Right atrium auricular region (tissue), 2 donors: ENCODE results near the gene CYTH1. TPM values are rescaled to one million over a fixed set of nuclear protein-coding genes. Genes with fewer than 3 reads are reported as not detected.

Experiments
- DNase-seq: peaks from one replicate; pipeline ENCODE4 v3.0.0-alpha.2; 2019; ENCODE audit warnings: low spot score
- H3K27ac ChIP-seq, 2 donors: fragments of 200-600 bp; sonication (generic); 1 replicate in 1 of 2; 2 replicates in 1 of 2; pipeline ENCODE4 v1.5.1; 2016 to 2019
- H3K27me3 ChIP-seq, 2 donors: fragments of 200-600 bp; sonication (generic); one replicate each; pipeline versions ENCODE4 v1.5.1 to v1.6.0; 2017 to 2019
- H3K36me3 ChIP-seq: fragments of 200-600 bp; sonication (generic); one replicate; pipeline ENCODE4 v1.5.1; 2016
- H3K4me1 ChIP-seq, 2 donors: fragments of 200-600 bp; sonication (generic); one replicate each; pipeline versions ENCODE4 v1.5.1 to v1.6.0; 2017 to 2019
- H3K4me3 ChIP-seq, 2 donors: fragments of 200-600 bp; sonication (generic); 1 replicate in 1 of 2; 2 replicates in 1 of 2; pipeline ENCODE4 v1.5.1; 2017 to 2019; ENCODE audit warnings: mild to moderate bottlenecking in 1 of 2, moderate library complexity in 1 of 2
- H3K9me3 ChIP-seq, 2 donors: fragments of 200-600 bp; sonication (generic); one replicate each; pipeline ENCODE4 v1.5.1; 2019
- total RNA-seq, 2 donors: library from RNA; depleted of rRNA; stranded (reverse); fragments of >200 nt; gene quantifications; one replicate each; pipeline ENCODE4 v1.1.0, GENCODE V29; 2016
- TF ChIP-seq, protein P1 (sequence below), 2 donors: fragments of 200-600 bp; sonication (generic); IDR thresholded peaks; one replicate each; pipeline ENCODE4 v1.5.1; 2019; ENCODE audit warnings: antibody characterized with exemption in 2 of 2

CYTH1 gene
- total RNA-seq, 2 donors from 2014 or later = 23.8 to 31.0 TPM

DNA sequence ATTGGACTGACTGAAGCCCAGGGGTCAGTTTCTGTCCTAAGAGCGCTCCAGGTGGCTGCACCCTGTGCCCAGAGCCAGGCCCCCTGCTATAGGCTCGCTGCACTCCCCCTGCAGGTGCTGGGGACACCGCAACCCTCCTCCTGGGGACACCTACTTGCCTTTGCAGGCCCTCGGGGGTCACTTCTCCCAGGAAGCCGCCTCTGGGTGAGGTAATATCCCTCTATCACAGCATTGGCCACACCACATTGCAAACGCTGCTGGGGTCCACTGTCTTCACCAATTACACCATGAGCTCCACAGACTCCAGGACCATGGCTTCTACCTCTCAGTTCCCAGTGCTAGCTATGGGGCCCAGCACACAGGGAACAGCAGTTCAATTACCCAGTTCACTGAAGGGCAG, 43.6 kb upstream of the CYTH1 start:
- no peak for DNase-seq
- Histone ChIP-seq H3K4me1 (no peaks in the 10 kb centered on the region), H3K27me3 (no peaks in the 10 kb centered on the region), H3K36me3 (peaks cover 99% of the 10 kb centered on the region), H3K4me3 (no peak overlapping the region), H3K9me3 (no peaks in the 10 kb centered on the region), H3K27ac (peak overlapping the region in 1 of 2 donors; percentile 17)
- TF ChIP-seq, protein P1, sequence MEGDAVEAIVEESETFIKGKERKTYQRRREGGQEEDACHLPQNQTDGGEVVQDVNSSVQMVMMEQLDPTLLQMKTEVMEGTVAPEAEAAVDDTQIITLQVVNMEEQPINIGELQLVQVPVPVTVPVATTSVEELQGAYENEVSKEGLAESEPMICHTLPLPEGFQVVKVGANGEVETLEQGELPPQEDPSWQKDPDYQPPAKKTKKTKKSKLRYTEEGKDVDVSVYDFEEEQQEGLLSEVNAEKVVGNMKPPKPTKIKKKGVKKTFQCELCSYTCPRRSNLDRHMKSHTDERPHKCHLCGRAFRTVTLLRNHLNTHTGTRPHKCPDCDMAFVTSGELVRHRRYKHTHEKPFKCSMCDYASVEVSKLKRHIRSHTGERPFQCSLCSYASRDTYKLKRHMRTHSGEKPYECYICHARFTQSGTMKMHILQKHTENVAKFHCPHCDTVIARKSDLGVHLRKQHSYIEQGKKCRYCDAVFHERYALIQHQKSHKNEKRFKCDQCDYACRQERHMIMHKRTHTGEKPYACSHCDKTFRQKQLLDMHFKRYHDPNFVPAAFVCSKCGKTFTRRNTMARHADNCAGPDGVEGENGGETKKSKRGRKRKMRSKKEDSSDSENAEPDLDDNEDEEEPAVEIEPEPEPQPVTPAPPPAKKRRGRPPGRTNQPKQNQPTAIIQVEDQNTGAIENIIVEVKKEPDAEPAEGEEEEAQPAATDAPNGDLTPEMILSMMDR (IDR thresholded peaks at IDR 0.05) = no peak

DNA sequence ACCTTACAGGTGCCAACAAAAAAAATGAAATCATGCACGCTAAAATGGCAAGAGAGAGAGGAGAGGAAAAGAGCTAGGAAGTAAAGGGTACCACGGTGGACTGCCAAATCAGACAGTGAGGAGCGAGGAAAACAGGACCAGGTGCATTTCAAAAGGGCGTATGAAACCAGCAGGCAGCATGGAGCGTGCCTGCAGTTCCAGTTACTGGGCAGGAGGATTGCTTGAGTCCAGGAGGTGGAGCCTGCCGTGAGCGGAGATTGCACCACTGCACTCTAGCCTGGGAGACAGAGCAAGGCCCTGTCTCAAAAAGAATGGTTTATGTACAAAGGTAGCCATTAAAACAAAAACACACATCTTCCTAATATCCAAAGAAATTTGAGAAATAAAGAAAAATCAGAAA, 42.2 kb upstream of the CYTH1 start:
- H3K36me3 ChIP-seq = peaks cover 99% of the 10 kb centered on the region
- TF ChIP-seq, protein P1 (IDR thresholded peaks at IDR 0.05) = no peak
- no peaks in the 10 kb centered on the region for H3K4me1 ChIP-seq
- no peaks in the 10 kb centered on the region for H3K27me3 ChIP-seq
- no peaks in the 10 kb centered on the region for H3K9me3 ChIP-seq
- H3K4me3 ChIP-seq = no peak overlapping the region
- H3K27ac ChIP-seq = no peak overlapping the region
- no peak for DNase-seq

DNA sequence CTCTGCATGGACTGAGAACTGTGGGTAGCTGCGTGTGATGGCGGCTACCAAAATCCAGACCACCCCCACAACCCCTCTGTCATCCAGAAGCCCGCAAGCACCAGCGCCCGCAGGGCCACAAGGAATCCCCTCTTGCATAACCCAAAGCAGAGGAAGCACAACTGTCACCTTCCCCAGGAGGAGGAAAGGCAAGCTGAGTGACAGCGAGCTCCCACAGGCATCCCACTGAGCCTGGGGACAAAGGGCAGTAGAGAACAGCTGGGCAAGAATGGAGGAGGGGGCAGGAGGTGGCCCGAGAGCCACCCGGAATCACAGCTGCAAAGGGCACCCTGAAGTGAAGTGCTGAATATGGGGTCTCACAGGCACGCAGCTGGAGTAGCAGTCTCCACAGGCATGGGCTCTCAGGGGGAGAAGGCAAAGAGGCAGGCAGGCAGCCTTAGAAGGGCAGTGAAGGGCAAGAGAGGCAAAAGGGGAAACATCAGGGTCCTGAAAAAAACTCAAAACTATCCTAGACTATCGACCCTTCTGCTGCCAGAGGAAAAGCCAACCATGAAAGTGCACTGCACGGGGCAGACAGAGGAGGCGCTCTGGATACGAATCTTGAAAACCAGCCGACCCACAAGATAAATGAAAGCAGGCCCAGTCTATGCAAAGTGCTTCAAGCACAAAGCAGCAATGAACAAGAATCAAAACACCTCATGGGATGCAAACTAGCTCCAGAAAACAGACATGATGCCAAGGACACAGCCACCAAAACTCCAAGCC, 41.4 kb upstream of the CYTH1 start:
- no peaks in the 10 kb centered on the region for H3K9me3 ChIP-seq
- no peaks in the 10 kb centered on the region for H3K4me1 ChIP-seq
- H3K27me3 ChIP-seq = no peaks in the 10 kb centered on the region
- H3K4me3 ChIP-seq = no peak overlapping the region
- TF ChIP-seq, protein P1 (IDR thresholded peaks at IDR 0.05) = no peak
- H3K27ac ChIP-seq = no peak overlapping the region
- H3K36me3 ChIP-seq = peaks cover 99% of the 10 kb centered on the region
- no peak for DNase-seq

DNA sequence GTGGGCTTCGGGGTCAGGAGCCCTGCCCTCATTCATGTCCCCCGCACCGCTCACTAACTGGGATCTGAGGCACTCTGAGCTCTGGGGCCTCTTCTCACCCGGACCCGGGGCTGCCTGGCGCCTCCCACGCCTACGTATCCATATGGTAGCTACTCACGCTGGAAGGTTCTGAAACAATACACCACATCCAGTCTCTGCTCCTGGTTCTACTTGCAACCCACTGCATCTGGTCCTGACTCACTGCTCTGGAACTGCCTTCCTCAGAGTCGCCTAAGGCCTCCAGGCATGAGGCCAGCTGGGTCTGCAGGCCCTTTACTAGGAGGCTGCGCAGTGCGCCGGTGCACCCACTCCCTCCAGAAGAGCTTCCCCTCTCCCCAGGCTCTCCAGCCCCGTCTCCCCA, 40.5 kb upstream of the CYTH1 start:
- H3K4me1 ChIP-seq = no peaks in the 10 kb centered on the region
- no peak for DNase-seq
- TF ChIP-seq, protein P1 (IDR thresholded peaks at IDR 0.05) = no peak
- H3K27me3 ChIP-seq = no peaks in the 10 kb centered on the region
- H3K4me3 ChIP-seq = no peak overlapping the region
- H3K9me3 ChIP-seq = no peaks in the 10 kb centered on the region
- peaks cover 99% of the 10 kb centered on the region for H3K36me3 ChIP-seq
- H3K27ac ChIP-seq = no peak overlapping the region

DNA sequence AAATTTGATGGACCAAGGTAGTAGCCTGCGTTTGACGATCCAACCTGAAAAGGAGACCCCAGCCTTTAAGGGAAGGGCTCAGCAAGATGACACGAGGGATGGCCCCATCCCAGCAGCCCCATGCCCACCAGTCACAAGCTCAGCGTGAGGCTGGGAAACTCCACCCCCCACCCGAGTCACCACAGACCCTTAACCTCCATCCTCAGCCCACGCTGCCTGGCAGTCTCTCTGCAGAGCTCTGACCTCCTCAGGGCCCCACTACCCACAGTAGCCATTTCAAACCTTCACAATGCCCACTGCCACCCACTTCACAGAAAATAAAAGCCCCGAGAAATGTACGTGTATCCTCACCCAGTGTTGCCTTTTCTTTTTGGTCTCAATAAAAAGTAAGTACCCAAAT, 39.9 kb upstream of the CYTH1 start:
- Histone ChIP-seq H3K27me3 (no peaks in the 10 kb centered on the region), H3K9me3 (no peaks in the 10 kb centered on the region), H3K4me3 (no peak overlapping the region), H3K4me1 (no peaks in the 10 kb centered on the region), H3K27ac (no peak overlapping the region), H3K36me3 (peaks cover 99% of the 10 kb centered on the region)
- TF ChIP-seq, protein P1 (IDR thresholded peaks at IDR 0.05) = no peak
- no peak for DNase-seq

DNA sequence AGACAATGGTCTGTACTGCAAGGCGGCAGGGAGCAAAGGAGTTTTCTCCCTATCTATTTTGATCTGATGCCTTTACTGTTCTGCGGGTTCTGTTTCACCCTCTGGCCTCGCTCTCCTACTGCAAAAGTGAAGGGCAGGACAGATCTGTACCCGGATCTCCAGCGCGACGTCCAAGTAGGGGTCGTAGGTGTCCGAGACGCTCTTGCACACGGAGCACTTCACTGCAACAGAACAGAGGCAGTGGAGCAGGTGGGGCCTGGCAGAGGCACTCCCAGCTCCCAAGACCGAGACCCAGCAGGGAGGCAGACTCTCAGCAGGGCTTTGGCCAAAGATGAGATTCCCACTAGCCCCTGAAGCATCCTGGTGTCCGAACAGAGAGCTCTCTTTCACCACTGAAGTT, 38.8 kb upstream of the CYTH1 start:
- Histone ChIP-seq H3K27me3 (no peaks in the 10 kb centered on the region), H3K27ac (no peak overlapping the region), H3K4me3 (no peak overlapping the region), H3K9me3 (no peaks in the 10 kb centered on the region), H3K4me1 (no peaks in the 10 kb centered on the region), H3K36me3 (peaks cover 99% of the 10 kb centered on the region)
- no peak for DNase-seq
- TF ChIP-seq, protein P1 (IDR thresholded peaks at IDR 0.05) = no peak
